Measurements from ENCODE around the gene RABL3.
A peak's percentile ranks its signal among the peaks of the same experiment; 100 is the strongest.
"Not testable (repeated sequence)": the region's sequence is repeated elsewhere in the genome, so short reads cannot be mapped to it uniquely, and the experiment has no call there.

The RABL3 gene

GRCh38 chr3:120682095-120682681, 60.1 kb downstream of the RABL3 start, which contains the start of gene HGD:
HGD (minus strand) TSS chr3:120682239; CDS start chr3:120682111, 128 bp downstream.
- no peak for DNase-seq

GRCh38 chr3:120681506-120682038, 60.7 kb downstream of the RABL3 start:
- no peak for DNase-seq

- no peak for DNase-seq
Measured at GRCh38 chr3:120681018-120681417, 61.3 kb downstream of the RABL3 start.

GRCh38 chr3:120680193-120680894, 62.0 kb downstream of the RABL3 start:
- no peak for DNase-seq

- DNase-seq, result no peak
Measured at GRCh38 chr3:120678984-120679383, 63.3 kb downstream of the RABL3 start.

GRCh38 chr3:120678331-120678947, 63.9 kb downstream of the RABL3 start:
- DNase-seq, result peak; percentile 63

- not testable (repeated sequence) for DNase-seq
Measured at GRCh38 chr3:120677193-120677592, 65.1 kb downstream of the RABL3 start.

GRCh38 chr3:120673116-120673515, 69.2 kb downstream of the RABL3 start:
- DNase-seq, result no peak

GRCh38 chr3:120670576-120670975, 71.7 kb downstream of the RABL3 start:
- no peak for DNase-seq

GRCh38 chr3:120664926-120665325, 77.4 kb downstream of the RABL3 start:
- DNase-seq, result no peak

- DNase-seq, result no peak
Measured at GRCh38 chr3:120661945-120662344, 80.4 kb downstream of the RABL3 start.

GRCh38 chr3:120661106-120661905, 81.0 kb downstream of the RABL3 start:
- DNase-seq, result no peak

GRCh38 chr3:120659834-120660233, 82.5 kb downstream of the RABL3 start:
- DNase-seq, result no peak

GRCh38 chr3:120659285-120659684, 83.0 kb downstream of the RABL3 start:
- no peak for DNase-seq

GRCh38 chr3:120652896-120653545, 89.3 kb downstream of the RABL3 start:
- DNase-seq, result no peak

- no peak for DNase-seq
Measured at GRCh38 chr3:120652281-120652680, 90.0 kb downstream of the RABL3 start.

GRCh38 chr3:120650311-120650710, 92.0 kb downstream of the RABL3 start:
- DNase-seq, result no peak

GRCh38 chr3:120649830-120650233, 92.5 kb downstream of the RABL3 start:
- DNase-seq, result no peak

GRCh38 chr3:120648290-120648689, 94.0 kb downstream of the RABL3 start:
- DNase-seq, result no peak

GRCh38 chr3:120646771-120647432, 95.4 kb downstream of the RABL3 start:
- DNase-seq, result no peak

- DNase-seq, result no peak
Measured at GRCh38 chr3:120645083-120645845, 97.1 kb downstream of the RABL3 start.

Measured in GDM1 (cell line).